Measurements from ENCODE around the gene CALD1.

DNA sequence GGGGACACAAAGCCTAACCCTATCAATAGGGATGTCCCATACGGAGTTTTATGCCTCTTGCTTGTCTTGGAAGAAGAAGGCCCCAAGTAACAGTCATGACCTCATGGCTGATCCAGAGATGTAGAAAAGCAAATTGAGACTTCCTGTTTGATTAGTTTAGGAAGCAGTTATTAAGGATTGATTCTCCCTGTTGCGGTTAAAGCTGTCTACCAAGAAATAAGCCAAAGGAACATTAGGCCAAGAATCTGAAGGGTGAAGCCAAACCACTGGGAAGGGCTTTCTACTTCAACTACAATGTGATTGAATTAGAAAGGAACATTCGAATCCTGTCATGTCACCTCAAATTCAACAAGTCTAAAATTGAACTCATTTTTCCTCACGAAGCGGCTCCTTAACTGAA lies 146.3 kb downstream of the CALD1 start:
- TF ChIP-seq, protein P1, sequence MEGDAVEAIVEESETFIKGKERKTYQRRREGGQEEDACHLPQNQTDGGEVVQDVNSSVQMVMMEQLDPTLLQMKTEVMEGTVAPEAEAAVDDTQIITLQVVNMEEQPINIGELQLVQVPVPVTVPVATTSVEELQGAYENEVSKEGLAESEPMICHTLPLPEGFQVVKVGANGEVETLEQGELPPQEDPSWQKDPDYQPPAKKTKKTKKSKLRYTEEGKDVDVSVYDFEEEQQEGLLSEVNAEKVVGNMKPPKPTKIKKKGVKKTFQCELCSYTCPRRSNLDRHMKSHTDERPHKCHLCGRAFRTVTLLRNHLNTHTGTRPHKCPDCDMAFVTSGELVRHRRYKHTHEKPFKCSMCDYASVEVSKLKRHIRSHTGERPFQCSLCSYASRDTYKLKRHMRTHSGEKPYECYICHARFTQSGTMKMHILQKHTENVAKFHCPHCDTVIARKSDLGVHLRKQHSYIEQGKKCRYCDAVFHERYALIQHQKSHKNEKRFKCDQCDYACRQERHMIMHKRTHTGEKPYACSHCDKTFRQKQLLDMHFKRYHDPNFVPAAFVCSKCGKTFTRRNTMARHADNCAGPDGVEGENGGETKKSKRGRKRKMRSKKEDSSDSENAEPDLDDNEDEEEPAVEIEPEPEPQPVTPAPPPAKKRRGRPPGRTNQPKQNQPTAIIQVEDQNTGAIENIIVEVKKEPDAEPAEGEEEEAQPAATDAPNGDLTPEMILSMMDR (IDR thresholded peaks at IDR 0.05; ENCODE audit: low read depth, low read length, poor library complexity, severe bottlenecking): no peak
- no peak for TF ChIP-seq EZH2phosphoT487 (IDR thresholded peaks at IDR 0.05; ENCODE audit: borderline replicate concordance, low read length)
